IPS-18a (cell line): Measurements from ENCODE around the gene CYB561.

Experiments
- H3K27ac ChIP-seq: one replicate; pipeline ENCODE4 v1.5.1; 2013; ENCODE audit warnings: low read length
- H3K27me3 ChIP-seq: one replicate; pipeline ENCODE4 v1.6.1; 2013; ENCODE audit warnings: mild to moderate bottlenecking, low read length; ENCODE audit not compliant: control insufficient read depth, insufficient read depth
- H3K36me3 ChIP-seq: one replicate; pipeline ENCODE4 v1.6.1; 2013; ENCODE audit warnings: low read depth, low read length; ENCODE audit not compliant: control insufficient read depth
- H3K4me1 ChIP-seq: one replicate; pipeline ENCODE4 v1.6.1; 2013; ENCODE audit warnings: low read depth, low read length; ENCODE audit not compliant: control insufficient read depth
- H3K4me3 ChIP-seq: one replicate; pipeline ENCODE4 v1.5.1; 2013; ENCODE audit warnings: low read length
- H3K9ac ChIP-seq: one replicate; pipeline ENCODE4 v1.6.1; 2013; ENCODE audit warnings: mild to moderate bottlenecking, low read length, moderate library complexity
- H3K9me3 ChIP-seq: one replicate; pipeline ENCODE4 v1.6.1; 2013; ENCODE audit warnings: low read depth, low read length; ENCODE audit not compliant: control insufficient read depth

The CYB561 gene

DNA sequence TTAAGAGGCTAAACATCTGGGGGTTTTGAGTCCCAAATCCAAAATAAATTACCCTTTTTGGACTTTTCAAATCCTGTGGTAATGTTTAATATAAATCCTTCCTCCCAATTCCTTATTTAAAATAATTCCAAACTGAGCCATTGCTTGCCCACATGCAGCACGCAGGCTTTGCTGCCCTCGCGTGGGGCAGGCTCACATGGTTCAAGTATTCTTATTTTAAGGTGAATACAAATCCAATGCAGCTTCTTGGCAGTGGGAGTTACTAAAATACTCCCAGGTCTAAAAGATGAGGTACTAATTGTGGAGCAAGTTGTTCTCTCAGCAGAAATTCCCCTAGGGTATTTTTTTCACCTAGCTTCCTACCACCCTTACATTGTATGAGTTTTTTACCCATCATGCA is 33.0 kb downstream of the CYB561 start:
- H3K27ac ChIP-seq, result no peak overlapping the region
- no peaks in the 10 kb centered on the region for H3K4me1 ChIP-seq
- no peaks in the 10 kb centered on the region for H3K9me3 ChIP-seq
- no peaks in the 10 kb centered on the region for H3K36me3 ChIP-seq
- H3K4me3 ChIP-seq, result no peak overlapping the region
- no peaks in the 10 kb centered on the region for H3K27me3 ChIP-seq
- no peak overlapping the region for H3K9ac ChIP-seq

DNA sequence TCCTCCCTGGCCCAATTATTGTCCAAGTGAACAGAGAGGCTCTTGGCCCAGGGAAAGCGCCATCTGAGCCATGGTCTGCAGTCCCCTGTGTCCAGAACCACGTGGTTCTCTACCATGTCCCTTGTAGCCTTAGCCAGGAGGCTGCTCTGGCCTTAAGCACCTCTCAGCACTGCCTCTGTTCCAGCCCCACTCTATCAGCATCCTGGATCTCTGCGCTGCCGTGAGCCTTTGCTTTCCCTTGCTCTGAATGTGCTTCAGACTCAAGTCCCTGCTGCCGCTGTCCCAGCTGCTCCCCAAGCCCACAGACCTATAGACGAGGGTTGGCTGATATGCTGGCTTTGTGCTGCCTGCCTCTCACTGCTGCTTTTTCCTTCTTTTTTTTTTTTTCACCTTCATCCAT is 33.9 kb downstream of the CYB561 start:
- Histone ChIP-seq H3K36me3 (no peaks in the 10 kb centered on the region), H3K4me1 (no peaks in the 10 kb centered on the region), H3K27me3 (no peaks in the 10 kb centered on the region), H3K4me3 (no peak overlapping the region), H3K27ac (no peak overlapping the region), H3K9me3 (no peaks in the 10 kb centered on the region), H3K9ac (no peak overlapping the region)

DNA sequence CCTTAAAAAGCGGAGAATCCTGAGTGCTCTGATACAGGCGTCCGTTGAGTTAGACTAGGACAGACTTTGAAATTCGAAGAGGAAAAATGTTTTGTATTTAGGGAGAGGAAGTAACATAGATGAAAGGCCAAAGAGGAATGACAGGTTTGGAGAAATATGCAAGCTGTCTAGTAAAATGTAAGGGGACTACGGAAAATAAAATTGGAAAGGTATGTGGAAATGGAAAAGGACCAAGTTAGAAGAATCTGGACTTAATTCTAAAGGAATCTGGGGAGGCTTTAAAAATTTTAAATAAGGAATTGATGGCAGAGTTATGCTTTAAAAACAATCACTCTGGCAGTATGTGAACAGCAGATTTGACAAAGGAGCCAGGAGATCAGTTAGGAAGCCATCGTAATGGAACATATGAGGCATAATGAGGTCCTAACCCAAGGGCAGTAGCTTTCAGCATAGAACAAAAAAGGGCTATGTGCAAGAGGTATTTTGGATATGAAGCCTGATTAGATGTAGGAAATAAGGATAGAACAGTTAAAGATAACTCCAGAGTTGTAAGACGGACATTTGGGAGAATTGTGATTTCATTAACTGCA is 38.3 kb downstream of the CYB561 start:
- H3K4me1 ChIP-seq, result no peaks in the 10 kb centered on the region
- H3K36me3 ChIP-seq, result no peaks in the 10 kb centered on the region
- no peaks in the 10 kb centered on the region for H3K27me3 ChIP-seq
- H3K4me3 ChIP-seq, result no peak overlapping the region
- no peak overlapping the region for H3K9ac ChIP-seq
- no peaks in the 10 kb centered on the region for H3K9me3 ChIP-seq
- H3K27ac ChIP-seq, result no peak overlapping the region

DNA sequence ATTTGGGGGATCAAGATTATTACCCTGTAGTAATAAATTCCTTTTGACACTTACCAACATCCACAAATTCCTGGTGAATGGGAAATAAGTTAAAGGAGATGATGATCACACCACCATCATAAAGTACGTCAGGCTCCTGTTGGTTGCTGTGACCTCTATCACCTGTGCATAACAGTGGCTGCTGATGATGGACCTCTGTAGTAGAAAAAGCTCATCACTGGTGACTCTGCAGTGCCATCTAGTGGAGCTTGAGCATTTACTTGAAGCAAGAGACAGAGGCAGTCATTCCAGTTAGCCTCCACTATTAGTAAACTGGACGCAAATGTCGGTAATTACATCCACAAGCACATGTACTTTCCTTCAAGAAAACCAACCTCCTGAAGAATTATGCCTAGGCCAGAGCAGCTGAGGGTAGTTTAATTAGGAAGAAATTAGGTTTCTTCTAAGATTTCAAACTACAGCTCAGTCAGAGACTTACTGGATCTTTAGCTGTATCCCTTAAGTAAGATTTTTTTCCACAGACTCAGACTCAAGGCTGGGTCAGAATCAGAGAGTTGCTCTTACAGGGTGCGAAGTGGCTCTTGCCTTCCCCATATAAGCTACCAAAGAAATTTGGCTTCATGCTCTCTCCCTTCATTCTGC is 39.3 kb downstream of the CYB561 start:
- H3K27me3 ChIP-seq, result no peaks in the 10 kb centered on the region
- H3K9ac ChIP-seq, result no peak overlapping the region
- H3K36me3 ChIP-seq, result no peaks in the 10 kb centered on the region
- no peaks in the 10 kb centered on the region for H3K9me3 ChIP-seq
- H3K4me3 ChIP-seq, result no peak overlapping the region
- H3K27ac ChIP-seq, result no peak overlapping the region
- no peaks in the 10 kb centered on the region for H3K4me1 ChIP-seq

DNA sequence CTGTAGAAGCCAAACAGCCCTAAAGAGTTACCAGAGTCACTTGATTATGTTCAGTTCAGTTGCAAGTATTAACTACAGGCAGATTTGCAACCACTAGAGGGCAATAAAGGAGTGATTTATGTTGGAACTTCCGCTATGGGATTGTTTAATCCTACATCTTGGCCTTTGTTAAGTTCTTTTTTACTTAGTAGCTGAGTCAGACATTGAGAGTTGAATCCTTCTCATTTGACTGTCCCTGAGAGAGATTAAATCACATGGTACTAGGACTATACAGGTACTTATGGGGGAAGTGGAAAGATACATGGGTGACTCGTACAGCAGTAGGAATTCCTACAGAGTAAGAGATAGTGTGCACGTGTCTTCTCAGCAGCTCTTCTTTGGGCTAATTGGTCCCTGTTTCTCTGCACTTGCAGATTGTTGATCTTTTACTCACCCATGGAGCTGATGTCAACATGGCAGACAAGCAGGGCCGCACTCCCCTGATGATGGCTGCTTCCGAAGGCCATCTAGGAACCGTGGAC is 40.3 kb downstream of the CYB561 start:
- no peaks in the 10 kb centered on the region for H3K36me3 ChIP-seq

DNA sequence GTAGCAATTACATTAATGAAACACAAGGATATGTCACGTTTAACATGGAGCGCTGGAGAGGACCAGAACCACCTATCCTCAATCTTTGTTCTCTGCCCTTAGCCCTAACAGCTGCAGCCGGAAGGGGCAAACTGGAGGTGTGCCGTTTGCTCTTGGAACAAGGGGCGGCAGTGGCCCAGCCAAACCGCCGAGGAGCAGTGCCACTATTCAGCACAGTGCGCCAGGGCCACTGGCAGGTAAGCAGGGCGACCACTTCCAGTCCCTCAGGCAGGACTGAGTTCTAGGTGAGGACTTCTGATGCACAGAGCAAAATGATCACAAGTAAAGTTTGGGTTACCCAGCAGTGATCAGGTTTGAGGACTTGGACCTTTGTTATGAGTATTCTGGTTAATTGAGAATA is 41.1 kb downstream of the CYB561 start:
- Histone ChIP-seq H3K36me3 (no peaks in the 10 kb centered on the region), H3K27ac (no peak overlapping the region), H3K9me3 (no peaks in the 10 kb centered on the region), H3K4me1 (no peaks in the 10 kb centered on the region), H3K4me3 (no peak overlapping the region), H3K9ac (no peak overlapping the region), H3K27me3 (no peaks in the 10 kb centered on the region)

More for the DNA sequence above, 40.3 kb downstream of the CYB561 start:
- H3K9me3 ChIP-seq, result no peaks in the 10 kb centered on the region
- H3K4me1 ChIP-seq, result no peaks in the 10 kb centered on the region
- H3K27ac ChIP-seq, result no peak overlapping the region
- H3K4me3 ChIP-seq, result no peak overlapping the region
- no peak overlapping the region for H3K9ac ChIP-seq
- H3K27me3 ChIP-seq, result no peaks in the 10 kb centered on the region

DNA sequence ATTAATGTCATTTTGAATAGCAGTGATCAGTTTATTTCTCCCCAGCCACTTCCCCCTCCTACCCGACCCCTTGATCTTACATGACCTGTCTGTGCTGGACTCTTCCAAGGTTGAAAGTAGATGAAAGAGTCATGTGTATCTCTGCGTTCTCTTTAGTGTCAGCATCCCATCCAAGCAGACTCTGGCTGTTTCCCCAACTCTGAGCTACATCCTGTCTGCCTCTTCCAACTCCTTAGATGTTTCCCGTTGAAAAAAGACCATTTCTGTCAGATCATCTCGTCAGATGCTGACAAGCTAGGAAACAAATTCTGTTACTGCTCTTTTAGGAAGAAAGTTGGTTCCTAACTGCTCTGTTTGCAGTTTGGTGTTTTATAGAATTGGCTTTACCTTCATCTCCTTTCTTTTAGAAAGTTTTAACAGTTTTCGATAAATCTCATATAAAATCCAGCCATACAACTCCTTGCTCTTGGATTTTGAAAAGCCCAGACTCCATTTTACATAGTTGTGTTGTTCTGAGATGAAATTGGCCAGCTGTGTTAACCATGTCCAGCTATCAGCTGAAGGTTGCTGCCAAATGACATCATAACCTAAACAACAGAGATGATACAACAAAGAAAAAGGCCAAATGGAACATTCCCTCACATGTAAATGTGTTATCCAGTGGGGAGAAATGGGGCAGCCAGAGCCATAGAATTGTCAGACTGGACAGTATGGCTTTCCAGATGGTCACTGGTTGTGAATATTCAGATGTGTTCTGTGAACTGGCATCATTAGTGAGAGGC is 43.5 kb downstream of the CYB561 start:
- Histone ChIP-seq H3K27ac (no peak overlapping the region), H3K4me1 (no peaks in the 10 kb centered on the region), H3K36me3 (no peaks in the 10 kb centered on the region), H3K4me3 (no peak overlapping the region), H3K9ac (no peak overlapping the region), H3K27me3 (no peaks in the 10 kb centered on the region), H3K9me3 (no peaks in the 10 kb centered on the region)

DNA sequence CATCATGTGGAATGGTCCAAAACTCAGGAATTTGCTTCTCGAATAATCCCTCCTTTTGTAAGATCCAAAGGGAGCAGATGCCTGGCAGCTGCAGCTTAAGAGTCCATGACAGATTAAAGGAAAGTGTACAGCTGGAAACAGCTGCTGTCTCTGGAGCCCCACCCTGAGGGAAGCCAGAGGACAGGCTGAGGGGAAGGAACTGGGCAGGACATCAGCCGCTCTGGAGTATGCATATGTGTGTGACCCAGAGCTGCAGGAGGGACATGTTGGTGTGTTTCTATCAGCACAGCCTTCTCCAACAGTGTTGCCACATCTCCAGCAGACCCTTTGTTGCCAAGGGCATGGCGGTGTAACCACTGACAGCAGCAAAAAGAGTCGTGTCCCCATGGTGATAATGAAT is 46.2 kb downstream of the CYB561 start:
- Histone ChIP-seq H3K4me3 (no peak overlapping the region), H3K27ac (no peak overlapping the region), H3K9me3 (no peaks in the 10 kb centered on the region), H3K4me1 (no peaks in the 10 kb centered on the region), H3K27me3 (no peaks in the 10 kb centered on the region), H3K36me3 (no peaks in the 10 kb centered on the region), H3K9ac (no peak overlapping the region)

DNA sequence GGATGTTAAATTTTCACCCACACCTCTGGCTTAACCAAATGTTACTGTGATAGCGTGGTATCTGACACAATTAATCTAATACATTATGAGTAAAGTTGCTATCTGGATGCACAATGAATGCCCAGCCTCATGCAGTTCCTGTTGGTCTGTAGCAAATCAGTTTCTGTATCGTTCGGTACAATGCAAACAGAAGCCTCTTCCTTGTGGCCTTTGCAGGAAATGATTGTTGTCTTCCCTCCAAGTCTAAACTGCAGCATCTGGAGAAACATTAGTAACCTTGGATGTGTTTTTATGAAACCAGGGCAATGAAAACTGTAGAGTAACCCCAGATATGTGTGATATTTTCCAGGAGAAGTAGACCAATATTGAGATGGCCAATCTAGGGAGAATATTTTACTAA is 46.8 kb downstream of the CYB561 start:
- Histone ChIP-seq H3K9ac (no peak overlapping the region), H3K4me3 (no peak overlapping the region), H3K36me3 (no peaks in the 10 kb centered on the region), H3K4me1 (no peaks in the 10 kb centered on the region), H3K27ac (no peak overlapping the region), H3K27me3 (no peaks in the 10 kb centered on the region), H3K9me3 (no peaks in the 10 kb centered on the region)

DNA sequence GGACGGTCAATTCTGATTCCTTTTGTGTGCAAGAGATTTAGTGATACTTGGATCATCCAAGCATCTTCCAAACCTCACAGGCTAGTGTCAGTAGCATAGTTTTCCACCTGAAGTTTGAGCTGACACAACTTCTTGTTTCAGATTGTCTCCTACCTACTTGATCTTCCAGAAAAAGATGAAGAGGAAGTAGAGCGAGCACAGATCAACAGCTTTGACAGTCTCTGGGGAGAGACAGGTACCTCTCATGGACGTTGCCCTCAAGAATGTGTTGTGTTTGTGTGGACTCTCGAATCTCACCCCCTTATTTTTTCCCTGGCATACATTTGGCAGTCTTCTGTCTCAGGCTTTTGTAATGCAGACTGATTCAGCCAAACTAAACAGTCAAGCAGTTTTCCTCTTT is 47.4 kb downstream of the CYB561 start:
- H3K4me1 ChIP-seq, result no peaks in the 10 kb centered on the region
- no peaks in the 10 kb centered on the region for H3K9me3 ChIP-seq
- no peak overlapping the region for H3K4me3 ChIP-seq
- H3K27me3 ChIP-seq, result no peaks in the 10 kb centered on the region
- H3K27ac ChIP-seq, result no peak overlapping the region
- H3K9ac ChIP-seq, result no peak overlapping the region
- H3K36me3 ChIP-seq, result no peaks in the 10 kb centered on the region

DNA sequence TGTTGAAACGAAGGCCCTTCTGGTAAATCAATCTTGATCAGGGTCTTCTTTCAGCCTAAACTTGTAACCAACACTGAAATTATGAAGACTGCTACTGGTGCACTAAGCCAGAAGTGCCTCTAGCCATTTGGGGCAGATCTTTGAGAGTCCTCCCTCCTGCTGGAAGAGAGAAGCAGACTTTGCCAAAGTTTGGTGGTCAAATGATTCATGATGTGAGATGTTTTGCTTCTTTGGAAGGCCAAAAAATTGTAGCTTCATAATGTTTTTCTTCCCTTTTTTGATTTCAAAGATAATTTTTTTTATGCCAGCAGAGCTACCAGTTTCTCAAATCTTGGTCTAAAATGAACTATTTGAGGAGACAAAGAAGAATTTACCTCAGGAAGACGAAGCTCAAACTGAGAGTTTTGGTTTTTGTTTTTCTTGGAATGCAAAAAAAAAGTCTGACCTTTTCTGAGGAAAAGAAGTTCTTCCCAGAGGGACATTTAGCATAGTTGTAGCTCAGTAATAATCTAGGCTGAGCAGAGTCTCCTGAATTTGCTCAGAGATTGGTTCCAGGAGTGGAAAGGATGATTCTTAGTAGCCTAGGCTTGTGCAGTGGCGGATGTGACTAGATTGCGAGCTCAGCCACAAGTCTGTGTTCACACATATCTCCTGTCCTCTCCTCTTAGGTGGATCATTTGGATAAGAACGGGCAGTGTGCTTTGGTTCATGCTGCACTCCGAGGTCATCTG is 50.9 kb downstream of the CYB561 start:
- Histone ChIP-seq H3K27me3 (no peaks in the 10 kb centered on the region), H3K4me3 (no peak overlapping the region), H3K27ac (no peak overlapping the region), H3K9ac (no peak overlapping the region), H3K9me3 (no peaks in the 10 kb centered on the region), H3K36me3 (no peaks in the 10 kb centered on the region), H3K4me1 (no peaks in the 10 kb centered on the region)
